ENCODE measurements around the gene BMP8B. TPM values are rescaled to one million over a fixed set of nuclear protein-coding genes. Genes with fewer than 3 reads are reported as not detected.

BMP8B gene
- total and polyA plus RNA-seq, 2 donors (not counting 1 experiment from before 2014, with no cell fraction given) = 0.01 TPM; not detected in 1

DNA sequence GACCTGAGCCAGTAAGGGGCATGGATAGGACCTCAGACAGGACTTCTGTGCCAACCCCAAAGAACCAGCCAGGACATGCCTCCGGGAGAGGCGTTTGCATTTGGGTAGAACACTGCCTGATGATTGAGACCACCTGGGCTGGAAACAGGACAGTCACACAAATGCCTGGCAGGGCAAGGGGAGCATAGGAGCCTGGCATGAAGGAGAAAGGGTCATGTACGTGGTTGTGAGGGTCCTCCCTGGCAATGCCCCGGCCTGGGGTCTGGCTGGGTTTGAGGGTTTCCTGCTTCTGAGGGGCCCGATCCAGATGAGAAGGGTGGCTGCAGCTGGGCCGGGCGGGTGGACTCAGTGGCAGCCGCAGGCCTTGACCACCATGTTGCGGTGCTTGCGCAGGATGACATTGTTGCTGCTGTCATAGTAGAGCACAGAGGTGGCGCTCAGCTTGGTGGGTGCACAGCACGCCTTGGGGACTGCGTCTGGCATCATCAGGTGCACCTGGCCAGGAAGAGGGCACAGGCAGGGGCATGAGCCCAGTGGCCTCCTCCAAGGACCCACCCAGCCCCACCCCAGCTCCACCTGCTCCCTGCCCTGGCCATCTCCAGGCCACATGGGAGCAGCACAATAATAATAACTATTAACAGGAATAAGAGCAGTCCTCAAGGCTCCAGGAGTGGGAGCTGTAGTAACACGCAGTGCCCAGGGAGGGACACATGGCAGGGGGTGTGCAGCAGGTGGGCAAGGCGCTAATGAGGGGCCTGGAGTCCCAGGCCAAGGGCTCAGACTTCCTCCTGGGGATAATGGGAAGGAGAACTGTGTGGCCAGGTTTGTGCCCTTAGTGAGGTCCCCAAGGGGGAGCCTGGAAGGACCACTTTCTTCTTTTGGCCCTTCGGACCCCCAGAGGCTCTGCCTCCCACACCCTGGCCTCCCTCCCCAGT lies 28.3 kb downstream of the BMP8B start:
- Histone ChIP-seq H2AFZ (ENCODE audit: low read length) (no peak overlapping the region), H3K36me3 (ENCODE audit: control insufficient read depth, insufficient read depth, low read length) (peaks cover 7% of the 10 kb centered on the region), H3K27me3 (ENCODE audit: control insufficient read depth, insufficient read depth, low read length) (no peaks in the 10 kb centered on the region), H3K4me1 (ENCODE audit: control insufficient read depth, extremely low read depth, insufficient read depth, low read length) (no peaks in the 10 kb centered on the region), H3K9ac (ENCODE audit: insufficient read depth, low read length) (no peak overlapping the region), H3K9me3 (ENCODE audit: control insufficient read depth, insufficient read depth, low read depth, low read length) (no peaks in the 10 kb centered on the region), H3K79me2 (ENCODE audit: control insufficient read depth, insufficient read depth, low read length) (no peaks in the 10 kb centered on the region), H3K4me3 (replicated peaks in 1 of 4; ENCODE audit: control extremely low read depth in 1 of 4, insufficient read depth in 1 of 4, low read depth in 3 of 4, low read length in 4 of 4) (no peak overlapping the region), H3K4me2 (ENCODE audit: extremely low read depth, insufficient read depth, low read length) (no peak overlapping the region), H4K20me1 (ENCODE audit: control insufficient read depth, extremely low read depth, insufficient read depth, low read length) (no peaks in the 10 kb centered on the region), H3K27ac (ENCODE audit: insufficient read depth, low read length) (no peak overlapping the region)
- TF ChIP-seq CTCF (conservative IDR thresholded peaks at IDR 0.05 in 1 of 2, IDR thresholded peaks at IDR 0.05 in 1 of 2; ENCODE audit: low read depth in 1 of 2, low read length in 2 of 2) = no peak
- TF ChIP-seq EZH2 (IDR thresholded peaks at IDR 0.05; ENCODE audit: low read length, missing control alignments) = no peak
- DNase-seq (ENCODE audit: low read depth in 2 of 2) = no peak

DNA sequence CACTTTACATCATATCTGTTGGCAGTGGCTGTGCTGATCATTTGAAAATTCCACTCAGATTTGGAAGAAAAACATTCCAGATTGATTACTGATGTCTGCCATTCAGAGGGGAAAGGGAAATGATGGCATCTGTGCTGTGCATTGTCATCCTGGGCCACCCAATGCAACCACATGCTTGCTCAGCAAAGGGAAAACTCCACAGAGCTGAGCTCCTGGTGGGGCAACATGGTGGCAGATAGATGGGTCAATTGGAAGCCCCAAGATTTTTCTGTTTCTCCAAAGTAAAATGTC lies 29.3 kb downstream of the BMP8B start:
- H3K9ac ChIP-seq (ENCODE audit: insufficient read depth, low read length) = no peak overlapping the region
- no peaks in the 10 kb centered on the region for H3K4me1 ChIP-seq (ENCODE audit: control insufficient read depth, extremely low read depth, insufficient read depth, low read length)
- no peak overlapping the region for H2AFZ ChIP-seq (ENCODE audit: low read length)
- H3K79me2 ChIP-seq (ENCODE audit: control insufficient read depth, insufficient read depth, low read length) = no peaks in the 10 kb centered on the region
- H4K20me1 ChIP-seq (ENCODE audit: control insufficient read depth, extremely low read depth, insufficient read depth, low read length) = no peaks in the 10 kb centered on the region
- peaks cover 7% of the 10 kb centered on the region for H3K36me3 ChIP-seq (ENCODE audit: control insufficient read depth, insufficient read depth, low read length)
- no peak overlapping the region for H3K4me3 ChIP-seq (replicated peaks in 1 of 4; ENCODE audit: control extremely low read depth in 1 of 4, insufficient read depth in 1 of 4, low read depth in 3 of 4, low read length in 4 of 4)
- H3K27me3 ChIP-seq (ENCODE audit: control insufficient read depth, insufficient read depth, low read length) = no peaks in the 10 kb centered on the region
- DNase-seq (ENCODE audit: low read depth in 2 of 2) = no peak
- H3K27ac ChIP-seq (ENCODE audit: insufficient read depth, low read length) = no peak overlapping the region
- no peak overlapping the region for H3K4me2 ChIP-seq (ENCODE audit: extremely low read depth, insufficient read depth, low read length)
- TF ChIP-seq CTCF (conservative IDR thresholded peaks at IDR 0.05 in 1 of 2, IDR thresholded peaks at IDR 0.05 in 1 of 2; ENCODE audit: low read depth in 1 of 2, low read length in 2 of 2) (no peak), EZH2 (IDR thresholded peaks at IDR 0.05; ENCODE audit: low read length, missing control alignments) (no peak)
- H3K9me3 ChIP-seq (ENCODE audit: control insufficient read depth, insufficient read depth, low read depth, low read length) = no peaks in the 10 kb centered on the region

GRCh38 chr1:39758556-39759435 lies 29.9 kb downstream of the BMP8B start:
- H3K9ac ChIP-seq (ENCODE audit: insufficient read depth, low read length) = no peak overlapping the region
- no peak overlapping the region for H3K27ac ChIP-seq (ENCODE audit: insufficient read depth, low read length)
- H3K79me2 ChIP-seq (ENCODE audit: control insufficient read depth, insufficient read depth, low read length) = no peaks in the 10 kb centered on the region
- no peak overlapping the region for H2AFZ ChIP-seq (ENCODE audit: low read length)
- H3K36me3 ChIP-seq (ENCODE audit: control insufficient read depth, insufficient read depth, low read length) = peaks cover 7% of the 10 kb centered on the region
- TF ChIP-seq CTCF (conservative IDR thresholded peaks at IDR 0.05 in 1 of 2, IDR thresholded peaks at IDR 0.05 in 1 of 2; ENCODE audit: low read depth in 1 of 2, low read length in 2 of 2) (no peak), EZH2 (IDR thresholded peaks at IDR 0.05; ENCODE audit: low read length, missing control alignments) (no peak)
- no peaks in the 10 kb centered on the region for H3K4me1 ChIP-seq (ENCODE audit: control insufficient read depth, extremely low read depth, insufficient read depth, low read length)
- H3K9me3 ChIP-seq (ENCODE audit: control insufficient read depth, insufficient read depth, low read depth, low read length) = no peaks in the 10 kb centered on the region
- H3K4me3 ChIP-seq (replicated peaks in 1 of 4; ENCODE audit: control extremely low read depth in 1 of 4, insufficient read depth in 1 of 4, low read depth in 3 of 4, low read length in 4 of 4) = no peak overlapping the region
- H3K4me2 ChIP-seq (ENCODE audit: extremely low read depth, insufficient read depth, low read length) = no peak overlapping the region
- no peaks in the 10 kb centered on the region for H3K27me3 ChIP-seq (ENCODE audit: control insufficient read depth, insufficient read depth, low read length)
- no peaks in the 10 kb centered on the region for H4K20me1 ChIP-seq (ENCODE audit: control insufficient read depth, extremely low read depth, insufficient read depth, low read length)
- no peak for DNase-seq (ENCODE audit: low read depth in 2 of 2)

Measured in fibroblast of lung (primary cell).